Stimulated activated CD8-positive, alpha-beta memory T cell treated with anti-CD3 and anti-CD28 coated beads, Interleukin-2, amount 100 ng/mL, for 1 hour (primary cell): Measurements from ENCODE around the gene AOPEP.

Experiments
- DNase-seq, 2 donors: peaks; one replicate each; pipeline ENCODE4 v3.0.0-alpha.2; 2020; ENCODE audit warnings: low read depth in 2 of 2

AOPEP gene, protein sequence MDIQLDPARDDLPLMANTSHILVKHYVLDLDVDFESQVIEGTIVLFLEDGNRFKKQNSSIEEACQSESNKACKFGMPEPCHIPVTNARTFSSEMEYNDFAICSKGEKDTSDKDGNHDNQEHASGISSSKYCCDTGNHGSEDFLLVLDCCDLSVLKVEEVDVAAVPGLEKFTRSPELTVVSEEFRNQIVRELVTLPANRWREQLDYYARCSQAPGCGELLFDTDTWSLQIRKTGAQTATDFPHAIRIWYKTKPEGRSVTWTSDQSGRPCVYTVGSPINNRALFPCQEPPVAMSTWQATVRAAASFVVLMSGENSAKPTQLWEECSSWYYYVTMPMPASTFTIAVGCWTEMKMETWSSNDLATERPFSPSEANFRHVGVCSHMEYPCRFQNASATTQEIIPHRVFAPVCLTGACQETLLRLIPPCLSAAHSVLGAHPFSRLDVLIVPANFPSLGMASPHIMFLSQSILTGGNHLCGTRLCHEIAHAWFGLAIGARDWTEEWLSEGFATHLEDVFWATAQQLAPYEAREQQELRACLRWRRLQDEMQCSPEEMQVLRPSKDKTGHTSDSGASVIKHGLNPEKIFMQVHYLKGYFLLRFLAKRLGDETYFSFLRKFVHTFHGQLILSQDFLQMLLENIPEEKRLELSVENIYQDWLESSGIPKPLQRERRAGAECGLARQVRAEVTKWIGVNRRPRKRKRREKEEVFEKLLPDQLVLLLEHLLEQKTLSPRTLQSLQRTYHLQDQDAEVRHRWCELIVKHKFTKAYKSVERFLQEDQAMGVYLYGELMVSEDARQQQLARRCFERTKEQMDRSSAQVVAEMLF

DNA sequence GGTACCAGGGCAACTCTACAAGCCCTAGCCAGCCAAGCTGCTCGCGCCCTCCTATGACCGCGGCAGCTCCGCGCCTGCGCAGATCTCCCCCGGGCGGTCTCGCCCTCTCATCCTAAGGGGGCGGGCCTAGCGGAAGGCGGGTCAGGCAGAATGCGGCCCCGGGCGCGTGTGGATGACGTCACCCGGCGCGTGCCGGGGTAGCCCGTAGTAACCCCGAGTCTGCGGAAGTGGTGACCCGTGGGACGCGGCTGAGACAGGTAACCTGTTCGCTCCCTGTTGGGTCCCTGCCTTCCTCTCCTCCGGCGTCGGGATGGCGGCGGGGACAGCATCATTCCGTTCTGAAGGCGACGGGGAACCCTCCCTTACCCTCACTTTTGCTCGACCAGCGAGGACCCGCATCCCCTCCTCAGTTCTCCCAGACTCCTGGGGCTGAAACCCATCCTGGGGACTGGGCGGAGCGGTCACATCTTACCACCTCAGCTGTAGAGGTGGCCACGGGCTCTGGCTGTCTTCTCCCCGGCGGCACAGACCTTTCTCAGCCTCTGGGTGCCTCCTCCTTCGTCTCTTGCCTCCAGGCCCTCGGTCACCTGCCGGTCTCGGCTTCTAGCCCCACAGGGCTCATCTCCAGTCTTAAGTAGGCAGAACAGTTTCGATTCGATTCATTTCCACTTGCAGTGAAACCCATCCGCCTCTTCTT is at the start of gene AOPEP:
Gene AOPEP, plus strand, starts transcription at position 205 of the 697 bp plus-strand sequence. CDS start 33,085 bp downstream, outside the sequence.
- peak; percentile 99 for DNase-seq

DNA sequence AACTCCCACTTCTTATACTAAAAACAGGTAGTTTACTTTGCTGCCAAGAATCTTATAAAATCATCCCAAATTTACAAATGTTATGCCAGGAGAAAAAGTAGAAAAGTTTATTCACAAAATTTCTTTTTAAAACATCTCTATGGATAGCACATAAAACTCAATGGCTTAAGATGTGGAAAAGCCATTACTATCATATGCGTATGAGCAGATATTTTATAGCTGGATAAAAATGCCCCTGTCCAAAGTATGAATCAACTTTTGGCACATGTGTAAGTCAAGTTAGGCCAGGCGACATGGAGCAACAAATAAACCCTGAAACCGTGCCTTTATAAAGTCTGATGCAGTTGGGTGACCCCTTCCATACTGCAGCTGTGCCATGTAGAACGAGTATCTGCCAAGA is 48.6 kb upstream of the AOPEP start:
- DNase-seq: no peak

DNA sequence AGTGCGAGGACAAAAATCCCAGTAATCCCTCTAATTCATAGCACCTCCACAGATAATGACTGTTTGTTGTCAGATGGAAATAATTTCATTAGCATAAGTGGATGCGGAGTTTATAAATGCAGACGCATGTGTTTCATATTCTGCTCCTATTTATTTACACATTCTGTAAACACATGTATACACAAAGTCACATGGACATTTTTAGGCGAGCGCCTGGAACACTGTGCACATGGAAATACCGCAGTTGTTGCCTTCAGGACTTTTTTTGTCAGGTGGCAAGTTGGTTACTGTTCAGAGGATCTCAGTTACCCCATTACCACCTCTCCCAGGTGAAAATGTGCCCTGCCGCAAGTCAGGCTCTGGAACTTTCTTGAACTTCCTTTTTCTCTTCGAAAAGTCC is 46.9 kb upstream of the AOPEP start:
- no peak for DNase-seq

DNA sequence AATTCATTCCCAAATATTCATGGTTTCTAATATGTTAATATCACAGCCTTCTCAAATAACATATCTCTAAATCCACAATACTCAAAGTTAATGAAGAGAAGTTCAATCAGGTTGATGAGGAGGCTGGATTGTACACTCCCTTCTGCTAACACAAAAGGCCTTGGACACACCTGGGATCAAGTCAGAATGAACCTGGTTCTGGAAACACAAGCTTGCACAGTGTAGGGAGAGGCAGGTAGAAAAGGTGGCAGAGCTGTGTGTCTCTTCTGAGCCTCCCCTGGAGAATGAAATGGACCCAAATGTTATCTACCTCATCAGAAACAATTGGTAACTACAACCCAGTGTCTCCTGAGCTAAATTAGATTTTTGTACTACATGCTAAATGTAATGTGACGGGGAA is 46.5 kb upstream of the AOPEP start:
- no peak for DNase-seq

DNA sequence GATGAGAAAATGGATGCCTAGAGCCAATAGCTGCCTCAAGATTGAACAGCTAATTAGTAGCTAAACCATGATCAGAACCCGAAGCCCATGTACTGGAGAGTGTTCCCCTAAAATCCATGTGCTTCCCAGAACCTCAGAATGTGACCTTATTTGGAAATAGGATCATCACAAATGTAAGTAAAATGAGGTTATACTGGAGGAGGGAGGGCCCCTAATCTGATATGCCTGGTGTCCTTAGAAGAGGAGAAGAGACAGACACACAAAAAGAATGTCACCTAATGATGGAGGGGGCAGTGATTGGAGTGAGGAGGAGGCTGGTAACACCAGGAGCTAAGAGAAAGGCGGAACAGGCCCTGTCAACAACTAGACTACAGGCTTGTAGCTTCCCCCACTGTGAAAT is 45.9 kb upstream of the AOPEP start:
- DNase-seq: no peak

DNA sequence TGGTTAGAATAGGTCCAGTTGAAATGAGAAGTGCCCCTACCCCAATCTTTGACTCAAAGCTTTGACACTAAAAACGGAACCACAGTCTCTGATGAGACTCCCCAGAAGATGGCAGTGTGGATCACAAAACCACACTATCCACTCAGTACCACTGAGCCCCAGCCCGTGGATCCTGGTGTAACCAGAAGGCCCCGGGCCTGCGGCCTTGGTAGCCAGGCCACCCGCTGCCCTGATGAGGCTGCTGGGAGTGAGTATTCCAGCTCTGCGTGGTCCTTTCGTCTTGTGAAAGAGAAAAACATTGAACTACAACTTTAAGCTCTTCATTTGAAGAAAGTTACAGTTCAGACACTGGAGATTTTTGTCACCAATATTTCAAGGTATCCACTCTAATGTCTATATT is 45.0 kb upstream of the AOPEP start:
- peak; percentile 8 to 14 for DNase-seq

DNA sequence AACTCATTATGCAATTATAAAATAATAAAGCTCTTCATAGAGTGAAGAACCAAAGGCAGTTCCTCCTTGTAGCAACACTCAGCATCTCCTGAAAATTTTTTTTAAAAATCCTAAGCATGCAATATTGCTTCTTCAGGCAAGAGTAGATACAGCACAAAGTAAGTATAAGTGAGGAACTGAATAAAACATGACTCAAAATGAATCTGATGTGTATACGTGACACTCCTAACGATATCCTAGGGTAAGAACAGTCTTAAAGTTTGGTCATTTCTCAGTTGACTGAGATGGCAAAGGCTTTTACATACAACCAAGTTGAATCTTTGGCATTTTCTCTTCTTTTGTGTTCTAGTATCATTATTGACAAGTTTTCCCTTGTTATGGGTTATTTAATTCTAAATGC is 41.1 kb upstream of the AOPEP start:
- DNase-seq: no peak

DNA sequence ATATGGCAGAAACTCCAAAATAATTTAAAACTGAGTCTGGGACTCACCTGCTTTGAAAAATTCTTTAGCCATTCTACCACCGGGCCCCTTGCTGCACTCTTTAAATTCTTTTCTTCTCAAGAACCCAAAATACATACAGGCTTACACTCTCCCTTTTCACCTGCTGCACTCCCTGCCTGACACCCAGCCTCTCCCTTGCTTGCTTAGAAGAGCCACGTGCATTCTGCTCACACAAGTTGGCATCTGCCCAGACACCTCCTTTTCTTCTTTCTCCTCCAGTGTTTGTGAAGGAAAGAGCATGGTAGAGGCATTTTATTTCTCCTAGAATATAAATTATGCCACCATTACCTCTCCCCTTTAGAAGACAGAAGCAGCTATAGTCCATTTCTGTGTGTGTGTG is 39.0 kb upstream of the AOPEP start:
- no peak for DNase-seq

DNA sequence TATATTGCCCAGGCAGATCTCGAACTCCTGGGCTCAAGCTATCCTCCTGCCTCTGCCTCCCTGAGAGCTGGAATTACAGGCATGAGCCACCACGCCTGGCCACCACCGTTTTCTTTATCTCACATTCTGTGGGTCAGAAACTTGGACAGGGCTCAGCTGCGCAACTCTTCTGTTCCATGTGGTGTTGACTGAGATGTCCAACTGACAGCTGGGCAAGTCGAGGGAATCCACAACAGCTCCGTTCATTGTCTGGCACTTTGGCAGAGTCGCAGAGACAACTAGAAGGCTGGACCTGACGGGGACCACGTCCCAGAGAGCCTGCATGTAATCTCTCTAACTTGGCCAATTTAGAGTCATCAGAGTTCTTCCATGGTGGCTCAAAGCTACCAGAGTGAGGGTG is 36.2 kb upstream of the AOPEP start:
- no peak for DNase-seq

DNA sequence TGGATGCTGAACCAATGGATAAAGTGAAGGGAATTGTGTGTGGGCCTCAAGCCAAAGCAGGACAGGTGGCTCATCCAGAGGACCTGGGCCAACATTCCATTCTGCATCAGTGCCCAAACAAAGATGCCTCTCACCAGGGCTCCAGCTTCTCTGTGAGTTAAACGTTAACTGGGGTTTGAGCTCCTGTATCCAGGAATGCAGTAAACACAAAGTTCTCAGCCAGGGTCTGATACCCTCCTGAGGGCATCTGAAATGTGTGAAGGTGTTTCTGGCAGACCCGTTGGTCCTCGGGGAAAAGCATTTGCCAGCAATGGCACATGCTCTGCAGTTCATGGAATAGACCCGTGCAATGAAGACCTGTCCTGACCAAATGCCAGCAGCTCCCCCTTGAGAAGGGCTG is 33.9 kb upstream of the AOPEP start:
- no peak for DNase-seq

DNA sequence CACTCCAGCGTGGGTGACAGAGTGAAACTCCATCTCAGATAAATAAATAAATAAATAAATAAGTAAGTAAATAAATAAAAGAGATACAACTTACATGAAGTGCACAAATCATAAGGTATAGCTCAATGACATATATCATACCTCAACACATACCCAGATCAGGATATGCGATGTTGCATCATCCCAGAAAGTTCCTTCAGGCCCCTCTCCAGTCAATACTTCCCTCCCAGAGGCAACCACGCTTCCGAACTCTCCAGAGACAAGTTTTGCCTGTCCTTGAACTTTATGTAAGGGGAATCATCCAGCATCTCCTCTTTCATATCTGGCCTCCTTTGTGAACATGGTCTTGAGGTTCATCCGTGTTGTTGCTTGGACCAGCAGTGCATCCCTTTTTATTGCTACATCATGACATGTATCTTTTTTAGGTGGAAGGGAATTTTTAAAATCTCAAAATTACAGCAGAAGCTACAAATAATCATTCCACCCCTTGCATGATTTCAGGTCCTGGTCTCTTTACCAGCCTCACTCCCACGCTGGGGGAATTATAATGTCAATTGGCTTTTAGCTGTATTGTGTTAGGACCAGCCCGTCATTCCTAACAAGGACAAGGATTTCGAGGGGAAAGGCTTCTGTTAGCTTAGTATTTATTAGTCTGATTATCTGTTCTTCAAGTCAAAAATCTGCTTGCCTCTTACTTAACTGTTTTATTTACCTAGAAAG is 32.9 kb upstream of the AOPEP start:
- no peak for DNase-seq

DNA sequence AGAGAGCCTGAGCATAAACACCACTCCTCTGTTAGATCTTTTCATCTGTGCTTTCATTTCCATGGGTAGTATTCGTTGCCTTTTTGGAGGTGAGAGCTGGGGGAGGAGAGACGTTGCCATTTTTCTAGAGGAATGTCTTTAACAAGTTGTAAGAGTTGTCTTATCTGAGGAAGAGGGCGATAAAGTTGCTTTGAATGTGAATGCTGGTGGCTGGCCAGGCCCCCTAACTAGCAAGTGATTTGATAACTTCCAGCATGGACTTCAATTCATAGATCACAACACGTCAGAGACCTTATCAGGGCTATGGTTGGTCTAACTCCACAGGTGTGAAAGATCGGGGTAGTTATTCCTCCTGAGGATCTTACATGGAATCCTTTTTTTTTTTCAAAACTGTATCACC is 30.0 kb upstream of the AOPEP start:
- DNase-seq: no peak

DNA sequence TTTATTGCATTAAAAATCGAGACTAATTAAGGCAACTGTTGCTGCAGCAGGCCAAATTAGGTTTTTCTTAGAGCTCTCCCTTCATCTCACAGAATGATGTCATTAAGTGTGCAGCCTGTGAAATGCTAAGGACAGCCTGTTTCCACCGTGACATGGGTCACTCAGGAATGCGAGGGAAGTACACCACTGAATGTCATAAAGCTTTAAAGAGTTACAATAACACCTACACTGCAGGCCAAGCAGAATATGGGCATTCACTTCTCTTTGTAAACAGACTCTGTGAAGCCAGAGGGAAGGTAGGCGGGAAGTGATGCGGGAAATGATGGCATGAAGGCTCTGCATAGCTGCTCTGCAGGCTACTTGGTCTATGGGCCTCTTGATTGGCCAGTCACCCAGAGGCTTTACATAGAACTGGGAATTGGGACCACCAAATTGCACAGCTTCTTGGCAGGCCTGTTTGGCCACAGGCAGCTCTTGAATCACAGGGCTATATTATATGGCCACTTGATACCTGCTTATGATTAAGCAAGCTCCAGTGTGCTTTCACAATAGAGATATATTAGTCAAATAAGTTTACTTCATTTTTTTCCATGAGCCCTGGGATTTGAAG is 28.4 kb upstream of the AOPEP start:
- DNase-seq: no peak

DNA sequence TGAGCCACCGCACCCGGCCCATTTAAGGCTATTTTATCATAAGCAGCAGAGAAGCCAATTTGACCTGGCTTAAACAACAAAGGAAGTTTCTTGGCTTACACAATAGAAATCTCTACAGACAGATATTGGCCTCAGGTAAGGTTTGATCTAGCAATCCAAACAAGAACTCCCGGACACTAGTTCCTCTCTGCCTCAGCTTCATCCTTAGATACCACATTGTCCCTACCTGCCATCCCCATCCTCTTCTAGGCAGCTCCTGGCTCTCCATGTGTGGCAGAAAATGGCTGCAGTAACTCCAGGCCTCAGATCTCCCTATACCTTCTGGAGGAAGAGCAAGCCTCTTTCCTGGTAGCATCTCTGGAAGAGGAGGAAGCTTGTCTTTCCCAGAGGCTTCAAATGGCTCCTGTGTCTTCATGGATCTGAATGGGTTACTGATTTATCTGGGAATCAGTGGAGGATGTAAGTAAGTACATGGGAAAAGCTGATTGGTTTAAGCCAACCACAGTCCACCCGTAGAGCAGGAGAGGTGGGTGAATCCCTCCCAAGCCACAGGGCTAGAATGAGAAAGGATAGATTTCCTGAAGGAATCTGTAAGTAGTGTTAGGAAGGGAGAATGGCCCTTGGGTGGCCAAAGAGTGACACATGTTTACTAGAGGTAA is 26.7 kb upstream of the AOPEP start:
- no peak for DNase-seq

DNA sequence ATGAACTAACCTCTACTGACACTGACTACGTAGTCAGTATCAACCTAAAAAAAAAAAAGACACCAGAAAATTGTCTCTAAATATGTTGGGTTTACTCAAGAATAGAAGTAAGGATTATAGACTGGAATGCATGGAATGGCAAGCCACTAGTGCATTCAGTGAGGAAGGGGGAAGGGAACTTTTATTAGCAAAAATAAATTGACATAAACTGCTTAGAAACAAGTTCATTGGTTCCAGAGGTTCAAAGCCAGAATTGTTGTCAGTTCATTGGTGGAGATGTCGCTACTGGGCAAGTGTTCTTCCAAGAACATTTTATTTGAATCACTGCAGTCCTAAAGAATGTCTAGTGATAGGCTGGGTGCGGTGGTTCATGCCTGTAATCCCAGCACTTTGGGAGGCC is 26.1 kb upstream of the AOPEP start:
- DNase-seq: no peak

DNA sequence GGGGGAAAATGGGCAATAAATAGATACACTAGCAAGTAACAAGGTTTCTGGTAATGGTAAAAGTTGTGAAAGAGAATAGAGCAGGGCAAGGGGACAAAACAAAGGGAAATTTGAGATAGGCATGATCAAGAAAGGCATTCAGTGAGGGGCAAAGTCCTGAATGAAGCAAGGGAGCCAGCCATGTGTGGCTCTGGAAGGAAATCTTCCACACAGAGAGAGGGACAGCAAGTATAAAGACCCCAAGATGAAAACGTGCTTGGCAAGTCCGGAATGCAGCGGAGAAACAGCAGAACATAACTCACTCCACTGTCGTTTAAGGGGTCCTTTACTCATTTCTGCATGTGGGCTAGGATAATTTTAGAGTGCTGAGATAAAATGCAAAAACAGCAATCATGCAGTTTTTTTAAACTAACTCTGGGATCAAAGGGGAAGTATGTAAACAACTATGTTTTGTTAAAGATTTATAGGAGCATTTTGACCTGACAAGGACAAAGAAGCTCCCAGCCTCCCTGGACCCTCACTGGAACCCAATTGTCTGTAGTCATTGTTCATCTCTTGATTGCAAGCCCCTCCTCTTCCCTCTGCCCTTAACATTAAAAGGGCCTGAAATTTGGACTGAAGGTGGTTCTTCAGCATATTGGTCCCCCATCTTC is 22.9 kb upstream of the AOPEP start:
- DNase-seq: no peak

DNA sequence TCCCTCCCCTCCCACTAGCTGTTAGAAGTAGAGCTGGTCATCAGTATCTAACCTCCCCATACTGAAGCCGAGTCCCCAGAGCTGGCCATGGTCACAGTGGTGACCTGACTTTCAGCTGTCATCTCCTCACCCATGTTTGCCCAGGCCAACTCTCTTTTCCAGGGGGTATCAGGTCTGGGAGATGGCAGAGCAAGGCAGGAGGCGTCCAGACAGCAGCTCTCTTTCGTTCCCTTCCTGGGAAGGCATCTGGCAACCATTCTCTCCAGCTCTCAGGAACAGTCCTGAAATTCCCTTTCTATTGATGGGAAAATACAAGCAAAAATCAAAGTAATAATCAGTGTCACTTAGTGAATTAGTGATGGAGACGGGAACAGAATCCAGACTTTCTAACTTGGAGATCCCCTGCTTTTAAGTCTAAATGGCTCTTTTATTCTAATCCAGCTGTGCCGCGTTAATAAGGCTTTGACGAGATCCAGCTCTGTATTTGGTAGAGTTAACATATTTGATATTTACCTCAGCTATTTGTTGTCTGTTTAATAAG is 21.3 kb upstream of the AOPEP start:
- no peak for DNase-seq

DNA sequence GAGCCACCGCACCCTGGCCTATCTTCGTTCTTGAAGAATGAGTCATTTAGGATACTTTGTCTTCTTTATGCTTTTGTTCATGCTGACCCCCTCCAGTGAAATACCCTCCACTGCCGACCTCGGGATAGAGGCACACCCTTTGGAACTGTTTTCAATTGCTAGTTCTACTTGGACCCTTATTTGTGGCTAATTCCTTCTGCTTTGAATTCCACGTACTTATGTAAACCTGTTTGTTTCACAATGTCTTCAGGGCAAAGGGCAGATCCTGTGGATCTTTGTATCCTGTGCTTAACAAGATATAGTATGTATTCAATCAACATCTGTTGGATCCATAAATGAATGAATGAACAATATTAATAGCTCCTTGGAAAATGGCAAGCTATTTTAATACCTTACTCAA is 19.6 kb upstream of the AOPEP start:
- no peak for DNase-seq

DNA sequence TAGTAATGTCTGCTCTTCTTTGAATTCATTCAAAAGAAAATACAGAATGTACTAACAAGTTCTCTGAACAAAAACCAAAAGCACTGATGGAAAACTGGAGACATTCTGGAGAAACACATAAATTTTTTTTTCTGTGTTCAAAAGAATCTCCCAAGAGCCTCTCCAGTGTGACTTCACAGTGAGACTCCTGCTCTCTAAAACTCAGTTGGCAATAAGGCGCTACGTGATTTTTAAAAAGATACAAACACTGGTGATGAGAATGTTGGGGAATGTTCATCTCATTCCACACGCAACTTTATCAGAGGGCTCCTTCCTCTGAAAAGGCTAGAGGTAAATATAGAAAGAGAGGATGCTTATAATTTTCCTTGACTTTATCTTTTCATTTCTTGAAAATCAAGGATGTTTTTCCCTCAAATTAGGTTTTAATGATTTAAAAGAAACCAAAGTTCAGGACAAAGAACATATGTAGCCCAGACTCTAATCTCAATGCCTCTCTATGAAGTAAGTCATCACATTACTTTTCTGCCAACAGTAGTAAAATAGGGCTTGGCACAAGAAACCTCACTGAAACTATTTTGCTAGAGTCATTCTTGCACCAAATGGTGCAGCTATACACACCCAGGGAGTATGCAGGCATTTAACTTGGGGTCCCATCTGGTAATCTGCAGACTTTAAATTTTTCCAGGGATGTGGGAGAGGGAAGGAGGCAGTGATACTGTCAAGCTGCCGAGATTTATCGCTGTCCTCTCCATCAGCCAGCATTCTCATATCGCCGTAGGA is 12.9 kb upstream of the AOPEP start:
- no peak for DNase-seq
